Stimulated activated CD4-positive, alpha-beta T cell treated with anti-CD3 and anti-CD28 coated beads, Interleukin-2, amount 100 ng/mL, for 24 hours (primary cell): ENCODE data around the gene HSFX2.
"Not testable (repeated sequence)": the region's sequence is repeated elsewhere in the genome, so short reads cannot be mapped to it uniquely, and the experiment has no call there.

Source experiments
- DNase-seq, 2 donors: peaks; one replicate each; pipeline ENCODE4 v3.0.0-alpha.2; 2020

The HSFX2 gene

GRCh38 chrX:149585631-149586030, 9.5 kb downstream of the HSFX2 start:
- not testable (repeated sequence) for DNase-seq

GRCh38 chrX:149573456-149573855, 21.7 kb downstream of the HSFX2 start:
- DNase-seq, result not testable (repeated sequence)

GRCh38 chrX:149572743-149573142, 22.4 kb downstream of the HSFX2 start:
- no peak for DNase-seq

- DNase-seq, result no peak
Measured at GRCh38 chrX:149571770-149572169, 23.3 kb downstream of the HSFX2 start.

GRCh38 chrX:149570668-149571067, 24.4 kb downstream of the HSFX2 start:
- DNase-seq, result no peak

- DNase-seq, result no peak
Measured at GRCh38 chrX:149569770-149570169, 25.3 kb downstream of the HSFX2 start.

GRCh38 chrX:149568701-149569296, 26.3 kb downstream of the HSFX2 start:
- DNase-seq, result no peak

- DNase-seq, result no peak
Measured at GRCh38 chrX:149567621-149568417, 27.3 kb downstream of the HSFX2 start.

- DNase-seq, result no peak
Measured at GRCh38 chrX:149563359-149563758, 31.8 kb downstream of the HSFX2 start.

GRCh38 chrX:149555251-149555650, 39.9 kb downstream of the HSFX2 start:
- not testable (repeated sequence) for DNase-seq

- not testable (repeated sequence) for DNase-seq
Measured at GRCh38 chrX:149551939-149552248, 43.2 kb downstream of the HSFX2 start.

GRCh38 chrX:149551245-149551938, 43.7 kb downstream of the HSFX2 start:
- DNase-seq, result not testable (repeated sequence)

- not testable (repeated sequence) for DNase-seq
Measured at GRCh38 chrX:149550454-149550853, 44.7 kb downstream of the HSFX2 start.

- DNase-seq, result not testable (repeated sequence)
Measured at GRCh38 chrX:149549701-149550100, 45.4 kb downstream of the HSFX2 start, which contains the start of gene HSFX3. TSS of gene HSFX3 (minus strand) at chrX:149549924. CDS start at chrX:149549852, 72 bp downstream.

- not testable (repeated sequence) for DNase-seq
Measured at GRCh38 chrX:149547782-149548181, 47.3 kb downstream of the HSFX2 start.

GRCh38 chrX:149546962-149547361, 48.2 kb downstream of the HSFX2 start:
- DNase-seq, result not testable (repeated sequence)

- not testable (repeated sequence) for DNase-seq
Measured at GRCh38 chrX:149545545-149546543, 49.3 kb downstream of the HSFX2 start.
